GM12892 (cell line): ENCODE results near the gene VWA3B.
"Not testable (repeated sequence)": the region's sequence is repeated elsewhere in the genome, so short reads cannot be mapped to it uniquely, and the experiment has no call there.

Experiments
- DNase-seq: peaks from one replicate; pipeline ENCODE4 v3.0.0; 2011; ENCODE audit not compliant: insufficient read length
- FAIRE-seq: peaks from 2 replicates; lab custom pipeline; 2011; peaks lifted over from hg19 to GRCh38; lab: Jason Lieb, UNC
- POLR2A ChIP-seq: IDR thresholded peaks from 2 replicates; pipeline ENCODE4 v1.6.1; 2011; ENCODE audit warnings: low read depth, low read length, control low read depth
- POLR2AphosphoS5 ChIP-seq: IDR thresholded peaks from 2 replicates; pipeline ENCODE4 v1.6.1; 2011; ENCODE audit warnings: low read depth, low read length, control low read depth
- TAF1 ChIP-seq: IDR thresholded peaks from 2 replicates; pipeline ENCODE4 v1.6.1; 2011; ENCODE audit warnings: low read depth, mild to moderate bottlenecking, control low read depth, low read length, borderline replicate concordance

The VWA3B gene

GRCh38 chr2:98299211-98299905 lies 212.4 kb downstream of the VWA3B start:
- FAIRE-seq (no peak), DNase-seq (no peak)
- no peak for TF ChIP-seq TAF1
- no peak for TF ChIP-seq POLR2A
- no peak for TF ChIP-seq POLR2AphosphoS5

- no peak for FAIRE-seq
- TF ChIP-seq POLR2A (no peak), TAF1 (no peak)
- no peak for DNase-seq
These were observed 213.3 kb downstream of the VWA3B start for GRCh38 chr2:98300141-98300874.

- FAIRE-seq (no peak), DNase-seq (no peak)
- TF ChIP-seq POLR2A (no peak), TAF1 (no peak), POLR2AphosphoS5 (no peak)
These were observed 214.5 kb downstream of the VWA3B start for GRCh38 chr2:98301469-98301868.

- not testable (repeated sequence) for FAIRE-seq
These were observed 220.2 kb downstream of the VWA3B start for GRCh38 chr2:98307131-98307696.

GRCh38 chr2:98308068-98308467 lies 221.1 kb downstream of the VWA3B start:
- DNase-seq (no peak), FAIRE-seq (no peak)
- no peak for TF ChIP-seq POLR2A
- TF ChIP-seq POLR2AphosphoS5 = no peak
- no peak for TF ChIP-seq TAF1

More at GRCh38 chr2:98307131-98307696, 220.2 kb downstream of the VWA3B start:
- DNase-seq = not testable (repeated sequence)

GRCh38 chr2:98308532-98308931 lies 221.6 kb downstream of the VWA3B start:
- FAIRE-seq (no peak), DNase-seq (no peak)
- TF ChIP-seq TAF1 = no peak
- no peak for TF ChIP-seq POLR2A
- no peak for TF ChIP-seq POLR2AphosphoS5

- DNase-seq (no peak), FAIRE-seq (no peak)
- TF ChIP-seq TAF1 (no peak), POLR2AphosphoS5 (no peak), POLR2A (no peak)
These were observed 222.6 kb downstream of the VWA3B start for GRCh38 chr2:98309580-98309979.

GRCh38 chr2:98310010-98310409 lies 223.0 kb downstream of the VWA3B start:
- TF ChIP-seq TAF1 (no peak), POLR2AphosphoS5 (no peak), POLR2A (no peak)
- no peak for FAIRE-seq

GRCh38 chr2:98311090-98311489 lies 224.1 kb downstream of the VWA3B start:
- FAIRE-seq = no peak
- DNase-seq = no peak
- TF ChIP-seq POLR2A = no peak

More at GRCh38 chr2:98310010-98310409, 223.0 kb downstream of the VWA3B start:
- no peak for DNase-seq

- no peak for FAIRE-seq
- no peak for DNase-seq
- no peak for TF ChIP-seq TAF1
- TF ChIP-seq POLR2A = no peak
- TF ChIP-seq POLR2AphosphoS5 = no peak
These were observed 225.0 kb downstream of the VWA3B start for GRCh38 chr2:98311771-98312545.

GRCh38 chr2:98313492-98314250 lies 226.7 kb downstream of the VWA3B start:
- TF ChIP-seq POLR2AphosphoS5 (no peak), POLR2A (no peak), TAF1 (no peak)
- FAIRE-seq (no peak), DNase-seq (no peak)
